BJ (cell line): ENCODE data around the gene UBE2D3. TPM values are rescaled to one million over a fixed set of nuclear protein-coding genes. Genes with fewer than 3 reads are reported as not detected.
A peak's percentile ranks its signal among the peaks of the same experiment; 100 is the strongest.

Source experiments
- CTCF ChIA-PET: fragments of 350-600 bp; formaldehyde crosslinking; extraction: SDS; loops from one replicate; lab custom pipeline; 2021; ENCODE audit warnings: antibody characterized with exemption, inconsistent platforms; lab: Yijun Ruan, JAX
- POLR2A ChIA-PET: fragments of 300-600 bp; sonication (Branson Sonifier 250); formaldehyde crosslinking; extraction: SDS; loops from one replicate; lab custom pipeline; 2021; ENCODE audit warnings: antibody characterized with exemption; lab: Charles Lee
- DNase-seq: peaks from one replicate; pipeline ENCODE4 v3.0.0-alpha.2; 2011; ENCODE audit warnings: low read depth
- H3K27me3 ChIP-seq: 2 replicates; pipeline ENCODE4 v1.6.0; 2011; ENCODE audit warnings: low read length; ENCODE audit not compliant: control insufficient read depth, insufficient read depth
- H3K36me3 ChIP-seq: 2 replicates; pipeline ENCODE4 v1.5.1; 2011; ENCODE audit warnings: low read length; ENCODE audit not compliant: control insufficient read depth, insufficient read depth
- H3K4me3 ChIP-seq: 2 replicates; pipeline ENCODE4 v1.5.1; 2011; ENCODE audit warnings: low read depth, mild to moderate bottlenecking, control low read depth, low read length
- polyA plus RNA-seq: library from polyadenylated mRNA; depleted of rRNA; stranded (reverse); fragments of >200 nt; gene quantifications from 2 replicates; pipeline ENCODE4 v1.2.3, GENCODE V29; 2011
- TF ChIP-seq, protein P1 (sequence below): IDR thresholded peaks from 2 replicates; pipeline ENCODE4 v1.5.1; 2011; ENCODE audit warnings: low read depth, mild to moderate bottlenecking, control low read depth, inconsistent platforms, low read length, moderate library complexity; ENCODE audit not compliant: insufficient read depth

The UBE2D3 gene
- polyA plus RNA-seq, 1 experiment, result 298 TPM

DNA sequence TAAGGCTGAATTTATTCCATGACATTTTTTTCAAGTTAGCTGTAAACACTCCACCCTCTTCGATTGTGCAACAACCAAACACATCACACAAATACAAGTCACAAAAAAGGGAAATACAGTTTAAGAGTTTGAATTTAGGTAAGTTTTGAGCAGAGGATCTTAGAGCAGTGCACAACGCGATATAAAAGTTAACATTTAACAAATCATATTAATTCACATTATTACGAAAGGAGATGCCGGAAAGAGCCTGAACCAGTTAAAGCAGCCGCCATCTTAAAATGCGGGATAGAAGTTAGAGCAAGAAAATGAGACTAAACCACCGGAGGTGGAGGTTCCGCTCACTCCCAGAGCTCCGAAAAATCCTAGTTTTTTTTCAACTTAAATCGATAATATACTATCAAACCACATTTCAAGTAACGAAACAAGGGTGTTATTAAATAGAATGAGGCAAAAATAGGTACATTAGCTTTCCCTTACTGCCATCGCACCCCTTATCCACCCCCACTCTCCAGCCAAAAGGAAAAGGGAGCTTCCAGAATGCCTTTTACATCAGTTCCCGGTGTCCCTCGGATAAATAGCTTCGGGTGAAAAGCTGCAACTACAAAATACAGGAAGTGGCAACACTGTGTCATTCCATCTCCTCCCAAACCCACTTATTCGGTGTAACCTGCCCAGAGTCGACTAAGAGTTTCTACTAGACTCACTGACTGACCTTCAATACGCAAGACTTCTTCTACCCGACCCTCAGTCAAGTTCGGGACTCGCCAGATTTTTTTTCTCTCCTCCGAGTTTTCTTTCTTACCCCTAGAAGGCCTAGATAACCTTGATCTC lies 1.9 kb downstream of the UBE2D3 start:
- POLR2A ChIA-PET, result interaction anchor here (0.7 kb wide), 1 partner anchor 197 kb away, joined by 3 read pairs; no protein-coding TSS in a partner anchor
- CTCF ChIA-PET, result interaction anchor here (1.0 to 1.4 kb wide), 3 partner anchors 13 to 267 kb away, joined by 3 to 4 read pairs (median 4); no protein-coding TSS in a partner anchor
- peak; percentile 49 for DNase-seq
- H3K4me3 ChIP-seq, result peak overlapping the region; percentile 70
- H3K36me3 ChIP-seq, result peaks cover 1% of the 10 kb centered on the region; the same call in 1 of the 2 replicates
- TF ChIP-seq, protein P1, sequence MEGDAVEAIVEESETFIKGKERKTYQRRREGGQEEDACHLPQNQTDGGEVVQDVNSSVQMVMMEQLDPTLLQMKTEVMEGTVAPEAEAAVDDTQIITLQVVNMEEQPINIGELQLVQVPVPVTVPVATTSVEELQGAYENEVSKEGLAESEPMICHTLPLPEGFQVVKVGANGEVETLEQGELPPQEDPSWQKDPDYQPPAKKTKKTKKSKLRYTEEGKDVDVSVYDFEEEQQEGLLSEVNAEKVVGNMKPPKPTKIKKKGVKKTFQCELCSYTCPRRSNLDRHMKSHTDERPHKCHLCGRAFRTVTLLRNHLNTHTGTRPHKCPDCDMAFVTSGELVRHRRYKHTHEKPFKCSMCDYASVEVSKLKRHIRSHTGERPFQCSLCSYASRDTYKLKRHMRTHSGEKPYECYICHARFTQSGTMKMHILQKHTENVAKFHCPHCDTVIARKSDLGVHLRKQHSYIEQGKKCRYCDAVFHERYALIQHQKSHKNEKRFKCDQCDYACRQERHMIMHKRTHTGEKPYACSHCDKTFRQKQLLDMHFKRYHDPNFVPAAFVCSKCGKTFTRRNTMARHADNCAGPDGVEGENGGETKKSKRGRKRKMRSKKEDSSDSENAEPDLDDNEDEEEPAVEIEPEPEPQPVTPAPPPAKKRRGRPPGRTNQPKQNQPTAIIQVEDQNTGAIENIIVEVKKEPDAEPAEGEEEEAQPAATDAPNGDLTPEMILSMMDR, result no peak
- H3K27me3 ChIP-seq, result no peaks in the 10 kb centered on the region

GRCh38 chr4:102824398-102824797 lies 3.0 kb downstream of the UBE2D3 start:
- Histone ChIP-seq H3K36me3 (peaks cover 1% of the 10 kb centered on the region; the same call in 1 of the 2 replicates), H3K4me3 (peak overlapping the region; percentile 70), H3K27me3 (no peaks in the 10 kb centered on the region)
- POLR2A ChIA-PET, result no interaction called here
- TF ChIP-seq, protein P1, result no peak
- CTCF ChIA-PET, result interaction anchor here (0.9 to 1.1 kb wide), 2 partner anchors 13 to 21 kb away, joined by 3 read pairs; no protein-coding TSS in a partner anchor
- DNase-seq, result no peak

DNA sequence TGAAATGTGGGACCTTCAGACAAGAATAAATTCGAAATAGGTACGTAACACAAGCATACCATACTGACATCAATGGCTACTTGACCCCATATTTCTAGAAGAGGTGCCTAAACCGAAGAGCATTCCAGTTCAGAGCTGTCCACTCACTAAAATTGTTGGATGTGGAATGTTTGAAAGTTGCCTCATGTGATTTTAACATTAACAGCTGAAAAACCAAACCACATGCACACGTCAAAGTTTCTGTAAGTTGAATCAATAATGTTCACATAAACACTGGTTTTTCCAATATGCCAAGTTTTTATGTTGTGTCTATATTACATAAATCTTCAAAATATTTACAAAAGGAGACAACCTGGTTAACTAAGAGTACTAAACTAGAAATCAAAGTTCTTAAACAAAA lies 3.5 kb downstream of the UBE2D3 start:
- ChIA-PET POLR2A (no interaction called here), CTCF (interaction anchor here (0.9 to 1.8 kb wide), 3 partner anchors 12 to 20 kb away, joined by 3 to 9 read pairs (median 3); no protein-coding TSS in a partner anchor)
- TF ChIP-seq, protein P1, result no peak
- no peak for DNase-seq
- Histone ChIP-seq H3K36me3 (peaks cover 1% of the 10 kb centered on the region; the same call in 1 of the 2 replicates), H3K4me3 (peak overlapping the region; percentile 70), H3K27me3 (no peaks in the 10 kb centered on the region)

GRCh38 chr4:102823464-102823863 lies 3.9 kb downstream of the UBE2D3 start:
- POLR2A ChIA-PET, result no interaction called here
- TF ChIP-seq, protein P1, result no peak
- CTCF ChIA-PET, result interaction anchor here (1.4 to 1.8 kb wide), 2 partner anchors 12 to 228 kb away, joined by 3 to 9 read pairs; no protein-coding TSS in a partner anchor
- Histone ChIP-seq H3K27me3 (no peaks in the 10 kb centered on the region), H3K36me3 (peaks cover 1% of the 10 kb centered on the region; the same call in 1 of the 2 replicates), H3K4me3 (peak overlapping the region; percentile 70)
- no peak for DNase-seq
